ENCODE data around the gene TAP2. TPM values are rescaled to one million over a fixed set of nuclear protein-coding genes. Genes with fewer than 3 reads are reported as not detected.

The TAP2 gene
- total RNA-seq, 1 experiment from 2014 or later: 59.9 TPM

DNA sequence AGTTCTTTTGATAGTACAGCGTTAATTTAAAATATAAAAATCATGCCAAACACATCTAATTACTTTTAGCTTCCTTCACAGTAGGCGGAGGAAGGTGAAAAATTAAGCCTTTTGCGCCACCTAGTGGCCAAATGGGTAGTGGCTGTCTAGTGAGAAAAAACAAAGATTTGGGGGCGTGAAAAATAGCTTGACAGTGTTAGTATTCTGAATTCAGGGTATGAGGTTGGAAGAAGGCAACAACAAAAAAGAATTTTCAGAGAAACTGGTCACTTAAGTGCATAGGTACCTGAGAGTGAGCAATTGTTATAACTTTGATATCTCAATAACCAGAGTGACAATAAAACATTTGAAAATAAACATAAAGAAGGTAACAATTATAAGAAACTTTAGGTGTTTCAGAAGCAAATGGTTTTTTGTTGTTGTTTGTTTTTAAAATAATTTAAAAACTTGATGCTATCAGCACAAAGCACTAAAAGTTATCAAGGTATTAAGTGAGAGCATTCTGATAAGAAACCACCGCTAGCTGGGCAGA lies 29.8 kb upstream of the TAP2 start (continued):
- TF ChIP-seq, protein P1, sequence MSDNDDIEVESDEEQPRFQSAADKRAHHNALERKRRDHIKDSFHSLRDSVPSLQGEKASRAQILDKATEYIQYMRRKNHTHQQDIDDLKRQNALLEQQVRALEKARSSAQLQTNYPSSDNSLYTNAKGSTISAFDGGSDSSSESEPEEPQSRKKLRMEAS (IDR thresholded peaks at IDR 0.05): no peak
- TF ChIP-seq EZH2 (IDR thresholded peaks at IDR 0.05): no peak
- TF ChIP-seq ZFX (IDR thresholded peaks at IDR 0.05): no peak

DNA sequence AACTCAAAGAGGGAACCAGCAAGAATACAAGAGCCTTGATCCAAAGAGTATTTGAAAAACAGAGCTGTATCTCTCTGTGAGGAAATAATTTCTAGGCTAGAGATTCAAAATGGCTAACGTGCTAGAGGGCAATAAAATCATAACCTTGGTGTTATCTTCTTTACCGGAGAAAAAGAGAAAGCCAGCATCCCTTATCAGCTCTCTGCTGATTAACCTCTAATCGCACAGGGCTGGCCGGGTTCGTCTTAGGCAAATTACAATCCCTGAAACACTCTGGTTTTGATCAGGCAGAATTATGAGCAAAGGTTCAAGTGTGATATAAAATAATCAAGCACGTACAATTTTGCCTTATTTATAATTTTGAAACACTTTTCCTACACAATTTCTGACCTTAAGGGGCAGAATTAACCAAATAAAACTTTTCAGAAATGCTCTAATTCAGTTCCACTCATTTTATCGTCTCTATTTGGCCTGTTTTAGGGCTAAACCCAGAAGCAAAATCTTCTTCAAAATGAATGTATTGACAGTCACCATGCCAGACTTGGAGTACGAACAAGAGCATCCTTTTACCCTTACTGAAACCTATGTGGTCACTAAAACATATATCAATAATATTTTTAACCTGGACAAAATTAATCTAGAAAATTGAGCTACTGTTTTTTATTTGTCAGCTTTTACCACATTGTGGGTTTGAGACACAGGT lies 29.2 kb upstream of the TAP2 start:
- RAD21 ChIA-PET (ENCODE audit: low non-redundant PET in 1 of 2, low total read pairs in 2 of 2, uncharacterized antibody in 2 of 2, unreplicated experiment in 2 of 2): interaction anchor here (0.6 to 1.9 kb wide), 11 partner anchors 29 to 455 kb away, joined by 3 to 36 read pairs (median 3); partner anchors contain the start of gene TAP2 (in 2 of the 2)
- no peak overlapping the region for H3K27ac ChIP-seq (ENCODE audit: low read depth, low read length)
- H2AFZ ChIP-seq (ENCODE audit: low read depth, low read length, poor library complexity, severe bottlenecking): peak overlapping the region; percentile 68
- H3K4me2 ChIP-seq (ENCODE audit: low read length): peak overlapping the region; percentile 9; the same call in 1 of the 2 replicates
- POLR2A ChIA-PET: interaction anchor here (2.6 to 3.1 kb wide), 2 partner anchors 29 to 103 kb away, joined by 13 to 23 read pairs; partner anchors contain the start of gene TAP2
- ATAC-seq (peak; percentile 58; the same call in 1 of the 2 replicates), DNase-seq (ENCODE audit: low read depth, low spot score) (no peak)
- intact Hi-C loops (cut with micrococcal nuclease): loop anchor here (1.0 to 5.0 kb wide), 6 partner anchors 29 to 453 kb away; partner anchors contain the start of gene TAP2
- no TSS peak for BruUV-seq (replicated peaks)
- H3K4me1 ChIP-seq (ENCODE audit: control insufficient read depth in 1 of 2, insufficient read depth in 2 of 2, low read length in 2 of 2): peaks cover 0 to 4% of the 10 kb centered on the region in 2 experiments; a peak in 1 of 4 replicates
- no peak overlapping the region for H3K9ac ChIP-seq (ENCODE audit: low read length)
- H3K36me3 ChIP-seq (ENCODE audit: control insufficient read depth in 1 of 2, insufficient read depth in 2 of 2, low read length in 2 of 2): no peaks in the 10 kb centered on the region
- no peaks in the 10 kb centered on the region for H3K9me3 ChIP-seq (ENCODE audit: control insufficient read depth in 1 of 2, insufficient read depth in 1 of 2, low read depth in 1 of 2, low read length in 2 of 2)
- no peak overlapping the region for H3K4me3 ChIP-seq (replicated peaks in 1 of 2; ENCODE audit: low read depth in 1 of 2, low read length in 2 of 2)
- CTCF ChIA-PET: interaction anchor here (0.7 to 6.5 kb wide), 47 partner anchors 9 to 622 kb away, joined by 3 to 189 read pairs (median 5); partner anchors contain the start of genes HLA-DMA, HLA-DMB, PSMB9 and TAP1
- 0 out of 2 replicates have a peak, but pooled peaks cover 5% of the 10 kb centered on the region for H3K9me2 ChIP-seq (ENCODE audit: insufficient read depth)
- no peaks in the 10 kb centered on the region for H4K20me1 ChIP-seq (ENCODE audit: insufficient read depth)
- no peaks in the 10 kb centered on the region for H3K27me3 ChIP-seq (ENCODE audit: insufficient read depth, low read length)
- no peaks in the 10 kb centered on the region for H3K79me2 ChIP-seq (ENCODE audit: insufficient read depth, low read length)
- TF ChIP-seq, protein P2, sequence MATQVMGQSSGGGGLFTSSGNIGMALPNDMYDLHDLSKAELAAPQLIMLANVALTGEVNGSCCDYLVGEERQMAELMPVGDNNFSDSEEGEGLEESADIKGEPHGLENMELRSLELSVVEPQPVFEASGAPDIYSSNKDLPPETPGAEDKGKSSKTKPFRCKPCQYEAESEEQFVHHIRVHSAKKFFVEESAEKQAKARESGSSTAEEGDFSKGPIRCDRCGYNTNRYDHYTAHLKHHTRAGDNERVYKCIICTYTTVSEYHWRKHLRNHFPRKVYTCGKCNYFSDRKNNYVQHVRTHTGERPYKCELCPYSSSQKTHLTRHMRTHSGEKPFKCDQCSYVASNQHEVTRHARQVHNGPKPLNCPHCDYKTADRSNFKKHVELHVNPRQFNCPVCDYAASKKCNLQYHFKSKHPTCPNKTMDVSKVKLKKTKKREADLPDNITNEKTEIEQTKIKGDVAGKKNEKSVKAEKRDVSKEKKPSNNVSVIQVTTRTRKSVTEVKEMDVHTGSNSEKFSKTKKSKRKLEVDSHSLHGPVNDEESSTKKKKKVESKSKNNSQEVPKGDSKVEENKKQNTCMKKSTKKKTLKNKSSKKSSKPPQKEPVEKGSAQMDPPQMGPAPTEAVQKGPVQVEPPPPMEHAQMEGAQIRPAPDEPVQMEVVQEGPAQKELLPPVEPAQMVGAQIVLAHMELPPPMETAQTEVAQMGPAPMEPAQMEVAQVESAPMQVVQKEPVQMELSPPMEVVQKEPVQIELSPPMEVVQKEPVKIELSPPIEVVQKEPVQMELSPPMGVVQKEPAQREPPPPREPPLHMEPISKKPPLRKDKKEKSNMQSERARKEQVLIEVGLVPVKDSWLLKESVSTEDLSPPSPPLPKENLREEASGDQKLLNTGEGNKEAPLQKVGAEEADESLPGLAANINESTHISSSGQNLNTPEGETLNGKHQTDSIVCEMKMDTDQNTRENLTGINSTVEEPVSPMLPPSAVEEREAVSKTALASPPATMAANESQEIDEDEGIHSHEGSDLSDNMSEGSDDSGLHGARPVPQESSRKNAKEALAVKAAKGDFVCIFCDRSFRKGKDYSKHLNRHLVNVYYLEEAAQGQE (IDR thresholded peaks at IDR 0.05; ENCODE audit: low read depth): no peak
- no peak for TF ChIP-seq EGR1 (IDR thresholded peaks at IDR 0.05; ENCODE audit: low read depth)
- TF ChIP-seq JUND (IDR thresholded peaks at IDR 0.05): no peak
- no peak for TF ChIP-seq TCF7L2 (IDR thresholded peaks at IDR 0.05; ENCODE audit: borderline replicate concordance, extremely low read depth, insufficient read depth, insufficient read length)
- TF ChIP-seq RAD21 (IDR thresholded peaks at IDR 0.05; ENCODE audit: low read depth): no peak
- TF ChIP-seq ZNF274 (IDR thresholded peaks at IDR 0.05; ENCODE audit: low read depth, low read length): no peak
- no peak for TF ChIP-seq CBX3 (IDR thresholded peaks at IDR 0.05; ENCODE audit: low read depth)
- TF ChIP-seq FOSL1 (IDR thresholded peaks at IDR 0.05; ENCODE audit: low read depth): no peak
- TF ChIP-seq YY1 (IDR thresholded peaks at IDR 0.05; ENCODE audit: extremely low read depth, insufficient replicate concordance, low read depth, low read length): no peak
- TF ChIP-seq, protein P3, sequence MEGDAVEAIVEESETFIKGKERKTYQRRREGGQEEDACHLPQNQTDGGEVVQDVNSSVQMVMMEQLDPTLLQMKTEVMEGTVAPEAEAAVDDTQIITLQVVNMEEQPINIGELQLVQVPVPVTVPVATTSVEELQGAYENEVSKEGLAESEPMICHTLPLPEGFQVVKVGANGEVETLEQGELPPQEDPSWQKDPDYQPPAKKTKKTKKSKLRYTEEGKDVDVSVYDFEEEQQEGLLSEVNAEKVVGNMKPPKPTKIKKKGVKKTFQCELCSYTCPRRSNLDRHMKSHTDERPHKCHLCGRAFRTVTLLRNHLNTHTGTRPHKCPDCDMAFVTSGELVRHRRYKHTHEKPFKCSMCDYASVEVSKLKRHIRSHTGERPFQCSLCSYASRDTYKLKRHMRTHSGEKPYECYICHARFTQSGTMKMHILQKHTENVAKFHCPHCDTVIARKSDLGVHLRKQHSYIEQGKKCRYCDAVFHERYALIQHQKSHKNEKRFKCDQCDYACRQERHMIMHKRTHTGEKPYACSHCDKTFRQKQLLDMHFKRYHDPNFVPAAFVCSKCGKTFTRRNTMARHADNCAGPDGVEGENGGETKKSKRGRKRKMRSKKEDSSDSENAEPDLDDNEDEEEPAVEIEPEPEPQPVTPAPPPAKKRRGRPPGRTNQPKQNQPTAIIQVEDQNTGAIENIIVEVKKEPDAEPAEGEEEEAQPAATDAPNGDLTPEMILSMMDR (IDR thresholded peaks at IDR 0.05 in 2 of 3, conservative IDR thresholded peaks at IDR 0.05 in 1 of 3; ENCODE audit: borderline replicate concordance in 1 of 3, insufficient read depth in 1 of 3, low read depth in 2 of 3, low read length in 2 of 3): no peak
- TF ChIP-seq, protein P4, sequence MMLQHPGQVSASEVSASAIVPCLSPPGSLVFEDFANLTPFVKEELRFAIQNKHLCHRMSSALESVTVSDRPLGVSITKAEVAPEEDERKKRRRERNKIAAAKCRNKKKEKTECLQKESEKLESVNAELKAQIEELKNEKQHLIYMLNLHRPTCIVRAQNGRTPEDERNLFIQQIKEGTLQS (IDR thresholded peaks at IDR 0.05): no peak
- no peak for TF ChIP-seq POLR2A (IDR thresholded peaks at IDR 0.05; ENCODE audit: borderline replicate concordance, extremely low read depth, insufficient read depth, insufficient read length)
- TF ChIP-seq, protein P1 (IDR thresholded peaks at IDR 0.05): no peak
- TF ChIP-seq SP1 (IDR thresholded peaks at IDR 0.05; ENCODE audit: low read depth): no peak
- TF ChIP-seq ZFX (IDR thresholded peaks at IDR 0.05): no peak
- no peak for TF ChIP-seq EZH2 (IDR thresholded peaks at IDR 0.05)
- no peak for TF ChIP-seq POLR2AphosphoS5 (IDR thresholded peaks at IDR 0.05; ENCODE audit: low read depth, low read length)

Data from HCT116 (cell line).